PFSK-1 (cell line): ENCODE measurements around the gene ZNF471.

ENCODE experiments used
- FOXP2 ChIP-seq: optimal IDR thresholded peaks from 2 replicates; pipeline ENCODE3; 2011; ENCODE audit warnings: borderline replicate concordance, control low read depth, inconsistent platforms; ENCODE audit not compliant: insufficient read depth; ENCODE audit errors: extremely low read length, extremely low read depth
- POLR2AphosphoS5 ChIP-seq: IDR thresholded peaks from 2 replicates; pipeline ENCODE4 v1.6.1; 2012; ENCODE audit warnings: low read depth, mild to moderate bottlenecking, control low read depth, low read length, moderate library complexity
- TAF1 ChIP-seq: IDR thresholded peaks from 2 replicates; pipeline ENCODE4 v1.6.1; 2012; ENCODE audit warnings: low read length, control low read depth, borderline replicate concordance; ENCODE audit not compliant: insufficient read depth
- TF ChIP-seq, protein P1 (sequence below), 2 experiments: IDR thresholded peaks; 2 replicates each; pipeline versions ENCODE4 v1.6.1 to v1.8.0; 2011 to 2012; ENCODE audit warnings: low read depth in 2 of 2, low read length in 2 of 2, control low read depth in 1 of 2, inconsistent platforms in 1 of 2, mild to moderate bottlenecking in 1 of 2, moderate library complexity in 1 of 2; ENCODE audit not compliant: insufficient read depth in 1 of 2

DNA sequence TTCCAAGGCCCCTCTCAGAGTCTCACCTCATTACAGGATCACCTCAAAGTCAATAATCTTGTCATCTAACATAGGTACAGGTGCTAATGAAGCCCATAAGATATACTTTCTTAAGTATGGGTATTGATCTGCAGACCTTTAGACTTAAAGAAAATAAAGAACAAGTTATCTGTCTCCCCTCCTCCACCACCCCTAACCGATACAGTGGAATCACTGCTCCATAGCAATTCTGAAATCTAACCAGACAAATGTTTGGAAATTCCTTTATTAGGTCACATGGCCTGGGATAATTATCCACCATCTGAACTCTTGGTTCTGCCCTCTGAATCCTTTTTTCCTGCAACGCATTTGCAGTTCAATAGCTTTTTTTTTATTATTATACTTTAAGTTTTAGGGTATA is 55.1 kb downstream of the ZNF471 start:
- TF ChIP-seq POLR2AphosphoS5 (no peak), TAF1 (no peak), FOXP2 (no peak)
- TF ChIP-seq, protein P1, sequence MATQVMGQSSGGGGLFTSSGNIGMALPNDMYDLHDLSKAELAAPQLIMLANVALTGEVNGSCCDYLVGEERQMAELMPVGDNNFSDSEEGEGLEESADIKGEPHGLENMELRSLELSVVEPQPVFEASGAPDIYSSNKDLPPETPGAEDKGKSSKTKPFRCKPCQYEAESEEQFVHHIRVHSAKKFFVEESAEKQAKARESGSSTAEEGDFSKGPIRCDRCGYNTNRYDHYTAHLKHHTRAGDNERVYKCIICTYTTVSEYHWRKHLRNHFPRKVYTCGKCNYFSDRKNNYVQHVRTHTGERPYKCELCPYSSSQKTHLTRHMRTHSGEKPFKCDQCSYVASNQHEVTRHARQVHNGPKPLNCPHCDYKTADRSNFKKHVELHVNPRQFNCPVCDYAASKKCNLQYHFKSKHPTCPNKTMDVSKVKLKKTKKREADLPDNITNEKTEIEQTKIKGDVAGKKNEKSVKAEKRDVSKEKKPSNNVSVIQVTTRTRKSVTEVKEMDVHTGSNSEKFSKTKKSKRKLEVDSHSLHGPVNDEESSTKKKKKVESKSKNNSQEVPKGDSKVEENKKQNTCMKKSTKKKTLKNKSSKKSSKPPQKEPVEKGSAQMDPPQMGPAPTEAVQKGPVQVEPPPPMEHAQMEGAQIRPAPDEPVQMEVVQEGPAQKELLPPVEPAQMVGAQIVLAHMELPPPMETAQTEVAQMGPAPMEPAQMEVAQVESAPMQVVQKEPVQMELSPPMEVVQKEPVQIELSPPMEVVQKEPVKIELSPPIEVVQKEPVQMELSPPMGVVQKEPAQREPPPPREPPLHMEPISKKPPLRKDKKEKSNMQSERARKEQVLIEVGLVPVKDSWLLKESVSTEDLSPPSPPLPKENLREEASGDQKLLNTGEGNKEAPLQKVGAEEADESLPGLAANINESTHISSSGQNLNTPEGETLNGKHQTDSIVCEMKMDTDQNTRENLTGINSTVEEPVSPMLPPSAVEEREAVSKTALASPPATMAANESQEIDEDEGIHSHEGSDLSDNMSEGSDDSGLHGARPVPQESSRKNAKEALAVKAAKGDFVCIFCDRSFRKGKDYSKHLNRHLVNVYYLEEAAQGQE (IDR thresholded peaks at IDR 0.05; ENCODE audit: insufficient read depth in 1 of 2, low read depth in 2 of 2, low read length in 2 of 2), result no peak
